CD4-positive, alpha-beta T cell (primary cell): Measurements from ENCODE around the gene PRKN. TPM values are rescaled to one million over a fixed set of nuclear protein-coding genes. Genes with fewer than 3 reads are reported as not detected.

Experiments used
- ATAC-seq: fragments of 200-7000 bp; cut with Tn5 transposase; one replicate; pipeline ENCODE4 v1.10.0; 2022; ENCODE audit warnings: mild to moderate bottlenecking; ENCODE audit not compliant: poor library complexity
- CTCF ChIA-PET: fragments of 350-600 bp; sonication (Branson Sonifier 250); formaldehyde crosslinking; loops from one replicate; lab custom pipeline; 2021; ENCODE audit warnings: antibody characterized with exemption, inconsistent platforms; lab: Charles Lee
- POLR2A ChIA-PET: fragments of 350-600 bp; sonication (Branson Sonifier 250); formaldehyde crosslinking; loops from one replicate; lab custom pipeline; 2021; ENCODE audit warnings: antibody characterized with exemption, inconsistent platforms; lab: Charles Lee
- DNase-seq, 14 experiments: peaks; one replicate each; pipeline ENCODE4 v3.0.0-alpha.2; 2013 to 2020; ENCODE audit warnings: mixed read lengths in 2 of 14
- H3K27ac ChIP-seq, 2 donors: one replicate each; pipeline versions ENCODE4 v1.5.1 to v1.7.0; 2013; ENCODE audit warnings: low read length in 2 of 2, low read depth in 1 of 2, mild to moderate bottlenecking in 1 of 2
- H3K27me3 ChIP-seq, 2 experiments: 1 replicate in 1 of 2; 2 replicates in 1 of 2; pipeline versions ENCODE4 v1.6.1 to v1.7.0; 2013; ENCODE audit warnings: low read length in 2 of 2, control low read depth in 1 of 2, mild to moderate bottlenecking in 1 of 2, moderate library complexity in 1 of 2; ENCODE audit not compliant: insufficient read depth in 2 of 2, control insufficient read depth in 1 of 2
- H3K36me3 ChIP-seq: one replicate; pipeline ENCODE4 v1.6.1; 2013; ENCODE audit warnings: low read length, control low read depth; ENCODE audit not compliant: insufficient read depth
- H3K4me1 ChIP-seq: one replicate; pipeline ENCODE4 v1.6.1; 2013; ENCODE audit warnings: low read length, control low read depth; ENCODE audit not compliant: insufficient read depth
- H3K4me3 ChIP-seq: one replicate; pipeline ENCODE4 v1.5.1; 2013; ENCODE audit warnings: mild to moderate bottlenecking, low read length, moderate library complexity
- H3K9me3 ChIP-seq, 2 experiments: 1 replicate in 1 of 2; 2 replicates in 1 of 2; pipeline versions ENCODE4 v1.6.1 to v1.7.0; 2013; ENCODE audit warnings: low read length in 2 of 2, mild to moderate bottlenecking in 2 of 2, control low read depth in 1 of 2, moderate library complexity in 1 of 2; ENCODE audit not compliant: control insufficient read depth in 1 of 2, insufficient read depth in 1 of 2
- H3K27ac Mint-ChIP-seq: one replicate; pipeline ENCODE4 v1.8.0; 2020; ENCODE audit warnings: mixed read lengths
- H3K27me3 Mint-ChIP-seq: one replicate; pipeline ENCODE4 v1.8.0; 2021; ENCODE audit warnings: mixed read lengths
- H3K36me3 Mint-ChIP-seq: one replicate; pipeline ENCODE4 v1.8.0; 2021; ENCODE audit warnings: low read depth, mixed read lengths
- H3K4me1 Mint-ChIP-seq: one replicate; pipeline ENCODE4 v1.8.0; 2021; ENCODE audit warnings: low read depth, mixed read lengths
- H3K4me3 Mint-ChIP-seq: one replicate; pipeline ENCODE4 v1.8.0; 2020; ENCODE audit warnings: mild to moderate bottlenecking, mixed read lengths
- H3K9me3 Mint-ChIP-seq: one replicate; pipeline ENCODE4 v1.8.0; 2020; ENCODE audit warnings: mixed read lengths
- intact Hi-C, 2 experiments: fragments of 100-400 bp; cut with DNase I in 1 of 2; cut with micrococcal nuclease in 1 of 2; formaldehyde crosslinking; loops; one replicate each; pipeline versions ENCODE4 v1.15.1 to v1.9.0; 2023 to 2025; cut with DNase I, micrococcal nuclease
- total RNA-seq, 174 experiments: library from RNA in 2 of 174; stranded (reverse) in 2 of 174; gene quantifications; one replicate each; pipeline ENCODE4 v1.2.3 and lab custom pipeline; 2021 to 2026
- TF ChIP-seq, protein P1 (sequence below): fragments of 200-600 bp; IDR thresholded peaks from one replicate; pipeline ENCODE4 v1.8.0; 2022; ENCODE audit warnings: antibody characterized with exemption, mild to moderate bottlenecking

PRKN gene
- total RNA-seq, 2 experiments from 2014 or later = 5.2 to 5.4 TPM

DNA sequence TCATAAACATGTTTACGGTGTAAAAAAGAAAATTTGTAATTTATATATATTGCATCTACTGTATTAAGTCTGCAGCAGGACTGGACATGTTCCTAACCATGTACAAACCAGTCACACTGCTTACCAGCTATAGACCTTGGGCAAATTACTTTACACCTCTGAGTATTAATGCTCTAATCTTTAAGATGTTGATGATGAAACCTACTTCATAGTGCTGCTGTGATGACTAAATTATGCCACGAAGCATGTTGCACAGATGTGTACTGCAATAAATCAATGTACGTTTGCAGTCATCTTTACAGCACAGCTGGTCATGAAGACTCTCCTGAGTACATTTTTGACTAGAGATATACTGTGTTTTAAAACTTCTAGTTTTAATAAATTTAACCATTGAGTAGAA lies 42.6 kb downstream of the PRKN start:
- H3K27ac Mint-ChIP-seq = no peak overlapping the region
- no peaks in the 10 kb centered on the region for H3K4me1 ChIP-seq
- H3K4me1 Mint-ChIP-seq = no peaks in the 10 kb centered on the region
- H3K9me3 ChIP-seq = no peaks in the 10 kb centered on the region
- intact Hi-C loops = no loop called here
- ChIA-PET CTCF (no interaction called here), POLR2A (interaction anchor here (0.9 kb wide), 1 partner anchor 14 kb away, joined by 3 read pairs; no protein-coding TSS in a partner anchor)
- no peak overlapping the region for H3K4me3 Mint-ChIP-seq
- H3K36me3 ChIP-seq = no peaks in the 10 kb centered on the region
- H3K27me3 ChIP-seq = no peaks in the 10 kb centered on the region
- TF ChIP-seq, protein P1, sequence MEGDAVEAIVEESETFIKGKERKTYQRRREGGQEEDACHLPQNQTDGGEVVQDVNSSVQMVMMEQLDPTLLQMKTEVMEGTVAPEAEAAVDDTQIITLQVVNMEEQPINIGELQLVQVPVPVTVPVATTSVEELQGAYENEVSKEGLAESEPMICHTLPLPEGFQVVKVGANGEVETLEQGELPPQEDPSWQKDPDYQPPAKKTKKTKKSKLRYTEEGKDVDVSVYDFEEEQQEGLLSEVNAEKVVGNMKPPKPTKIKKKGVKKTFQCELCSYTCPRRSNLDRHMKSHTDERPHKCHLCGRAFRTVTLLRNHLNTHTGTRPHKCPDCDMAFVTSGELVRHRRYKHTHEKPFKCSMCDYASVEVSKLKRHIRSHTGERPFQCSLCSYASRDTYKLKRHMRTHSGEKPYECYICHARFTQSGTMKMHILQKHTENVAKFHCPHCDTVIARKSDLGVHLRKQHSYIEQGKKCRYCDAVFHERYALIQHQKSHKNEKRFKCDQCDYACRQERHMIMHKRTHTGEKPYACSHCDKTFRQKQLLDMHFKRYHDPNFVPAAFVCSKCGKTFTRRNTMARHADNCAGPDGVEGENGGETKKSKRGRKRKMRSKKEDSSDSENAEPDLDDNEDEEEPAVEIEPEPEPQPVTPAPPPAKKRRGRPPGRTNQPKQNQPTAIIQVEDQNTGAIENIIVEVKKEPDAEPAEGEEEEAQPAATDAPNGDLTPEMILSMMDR = no peak
- no peaks in the 10 kb centered on the region for H3K36me3 Mint-ChIP-seq
- no peak overlapping the region for H3K27ac ChIP-seq
- H3K4me3 ChIP-seq = no peak overlapping the region
- H3K9me3 Mint-ChIP-seq = no peaks in the 10 kb centered on the region
- H3K27me3 Mint-ChIP-seq = no peaks in the 10 kb centered on the region
- ATAC-seq (no peak), DNase-seq (no peak)

GRCh38 chr6:162684052-162684451 lies 43.5 kb downstream of the PRKN start:
- no peak overlapping the region for H3K4me3 ChIP-seq
- DNase-seq (no peak), ATAC-seq (no peak)
- H3K36me3 ChIP-seq = no peaks in the 10 kb centered on the region
- Mint-ChIP-seq H3K4me3 (no peak overlapping the region), H3K27ac (no peak overlapping the region), H3K4me1 (no peaks in the 10 kb centered on the region), H3K27me3 (no peaks in the 10 kb centered on the region), H3K9me3 (no peaks in the 10 kb centered on the region), H3K36me3 (no peaks in the 10 kb centered on the region)
- H3K4me1 ChIP-seq = no peaks in the 10 kb centered on the region
- no peak overlapping the region for H3K27ac ChIP-seq
- TF ChIP-seq, protein P1 = no peak
- POLR2A ChIA-PET = no interaction called here
- intact Hi-C loops = no loop called here
- CTCF ChIA-PET = no interaction called here
- no peaks in the 10 kb centered on the region for H3K9me3 ChIP-seq
- H3K27me3 ChIP-seq = no peaks in the 10 kb centered on the region

- TF ChIP-seq, protein P1 = no peak
- Mint-ChIP-seq H3K4me1 (no peaks in the 10 kb centered on the region), H3K36me3 (no peaks in the 10 kb centered on the region), H3K27ac (no peak overlapping the region), H3K27me3 (no peaks in the 10 kb centered on the region), H3K9me3 (no peaks in the 10 kb centered on the region), H3K4me3 (no peak overlapping the region)
- Histone ChIP-seq H3K27me3 (no peaks in the 10 kb centered on the region), H3K4me3 (no peak overlapping the region), H3K36me3 (no peaks in the 10 kb centered on the region), H3K27ac (no peak overlapping the region), H3K4me1 (no peaks in the 10 kb centered on the region), H3K9me3 (no peaks in the 10 kb centered on the region)
- CTCF ChIA-PET = no interaction called here
- ATAC-seq = no peak
- POLR2A ChIA-PET = no interaction called here
- intact Hi-C loops = no loop called here
- DNase-seq = no peak
Measured at GRCh38 chr6:162683135-162683534, 44.4 kb downstream of the PRKN start.
